Measurements from ENCODE around the gene CMTM5.

GRCh38 chr14:23392613-23393012 is 15.8 kb downstream of the CMTM5 start:
- TF ChIP-seq, protein P1, sequence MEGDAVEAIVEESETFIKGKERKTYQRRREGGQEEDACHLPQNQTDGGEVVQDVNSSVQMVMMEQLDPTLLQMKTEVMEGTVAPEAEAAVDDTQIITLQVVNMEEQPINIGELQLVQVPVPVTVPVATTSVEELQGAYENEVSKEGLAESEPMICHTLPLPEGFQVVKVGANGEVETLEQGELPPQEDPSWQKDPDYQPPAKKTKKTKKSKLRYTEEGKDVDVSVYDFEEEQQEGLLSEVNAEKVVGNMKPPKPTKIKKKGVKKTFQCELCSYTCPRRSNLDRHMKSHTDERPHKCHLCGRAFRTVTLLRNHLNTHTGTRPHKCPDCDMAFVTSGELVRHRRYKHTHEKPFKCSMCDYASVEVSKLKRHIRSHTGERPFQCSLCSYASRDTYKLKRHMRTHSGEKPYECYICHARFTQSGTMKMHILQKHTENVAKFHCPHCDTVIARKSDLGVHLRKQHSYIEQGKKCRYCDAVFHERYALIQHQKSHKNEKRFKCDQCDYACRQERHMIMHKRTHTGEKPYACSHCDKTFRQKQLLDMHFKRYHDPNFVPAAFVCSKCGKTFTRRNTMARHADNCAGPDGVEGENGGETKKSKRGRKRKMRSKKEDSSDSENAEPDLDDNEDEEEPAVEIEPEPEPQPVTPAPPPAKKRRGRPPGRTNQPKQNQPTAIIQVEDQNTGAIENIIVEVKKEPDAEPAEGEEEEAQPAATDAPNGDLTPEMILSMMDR (IDR thresholded peaks at IDR 0.05), result no peak
- no peak for TF ChIP-seq POLR2A (IDR thresholded peaks at IDR 0.05)
